OCI-LY7 (cell line): ENCODE results near the gene DTHD1. TPM values are rescaled to one million over a fixed set of nuclear protein-coding genes. Genes with fewer than 3 reads are reported as not detected.

Source experiments
- BruUV-seq: library from RNA; stranded (reverse); fragments of 400-500 nt; replicated peaks from 2 replicates; lab custom pipeline; 2021; lab: Mats Ljungman, UMichigan
- CTCF ChIA-PET: fragments of 300-600 bp; sonication (Branson Sonifier 250); formaldehyde crosslinking; loops from one replicate; lab custom pipeline; 2022; ENCODE audit warnings: antibody characterized with exemption; ENCODE audit not compliant: unreplicated experiment; lab: Charles Lee
- POLR2A ChIA-PET: fragments of 300-600 bp; sonication (Branson Sonifier 250); formaldehyde crosslinking; loops from one replicate; lab custom pipeline; 2022; ENCODE audit warnings: antibody characterized with exemption; lab: Charles Lee
- DNase-seq: peaks from one replicate; pipeline ENCODE4 v3.0.0-alpha.2; 2015; ENCODE audit warnings: low spot score
- H2AFZ ChIP-seq: fragments of 200-600 bp; sonication (generic), shearing (Covaris generic); 2 replicates; pipeline ENCODE4 v1.6.1; 2014; ENCODE audit warnings: mild to moderate bottlenecking, antibody characterized with exemption, low read length, moderate library complexity
- H3K27ac ChIP-seq: fragments of 200-600 bp; sonication (generic); 2 replicates; pipeline ENCODE4 v1.5.1; 2014; ENCODE audit warnings: mixed run types, low read depth, mild to moderate bottlenecking, moderate library complexity, low read length, inconsistent platforms; ENCODE audit not compliant: poor library complexity, severe bottlenecking
- H3K36me3 ChIP-seq: fragments of 200-600 bp; sonication (generic); 2 replicates; pipeline ENCODE4 v1.6.1; 2014; ENCODE audit warnings: mild to moderate bottlenecking, antibody characterized with exemption, low read length, moderate library complexity, mixed read lengths; ENCODE audit not compliant: insufficient read depth
- H3K4me1 ChIP-seq: fragments of 200-600 bp; sonication (generic); 2 replicates; pipeline ENCODE4 v1.5.1; 2014; ENCODE audit warnings: mild to moderate bottlenecking, low read length; ENCODE audit not compliant: insufficient read depth, poor library complexity, severe bottlenecking
- H3K4me2 ChIP-seq: fragments of 200-600 bp; sonication (generic); 2 replicates; pipeline ENCODE4 v1.6.1; 2014; ENCODE audit warnings: mild to moderate bottlenecking, low read length
- H3K4me3 ChIP-seq: fragments of 200-600 bp; sonication (generic); 2 replicates; pipeline ENCODE4 v1.5.1; 2014; ENCODE audit warnings: mild to moderate bottlenecking, low read depth, low read length; ENCODE audit not compliant: poor library complexity, severe bottlenecking
- H3K79me2 ChIP-seq: fragments of 200-600 bp; sonication (generic); 2 replicates; pipeline ENCODE4 v1.6.1; 2016; ENCODE audit warnings: low read depth, mild to moderate bottlenecking, low read length, moderate library complexity, mixed read lengths; ENCODE audit not compliant: insufficient read depth
- H3K9me2 ChIP-seq: fragments of 200-600 bp; sonication (generic); 2 replicates; pipeline ENCODE4 v1.6.1; 2016; ENCODE audit warnings: mild to moderate bottlenecking, low read length, mixed read lengths; ENCODE audit not compliant: insufficient read depth
- H3K9me3 ChIP-seq: fragments of 200-600 bp; sonication (generic); 2 replicates; pipeline ENCODE4 v1.6.1; 2014; ENCODE audit warnings: mild to moderate bottlenecking, mixed run types, low read length, mixed read lengths
- H4K20me1 ChIP-seq: fragments of 200-600 bp; sonication (generic); 2 replicates; pipeline ENCODE4 v1.6.1; 2014; ENCODE audit warnings: mild to moderate bottlenecking, antibody characterized with exemption, low read length, moderate library complexity, mixed read lengths; ENCODE audit not compliant: insufficient read depth
- CTCF ChIP-seq: fragments of 200-600 bp; sonication (generic); conservative IDR thresholded peaks from 2 replicates; pipeline ENCODE4 v1.5.1; 2014; ENCODE audit warnings: mild to moderate bottlenecking, antibody characterized with exemption, low read length, moderate library complexity, mixed read lengths
- EZH2phosphoT487 ChIP-seq: fragments of 200-600 bp; sonication (generic); IDR thresholded peaks from 2 replicates; pipeline ENCODE4 v1.6.1; 2018; ENCODE audit warnings: low read depth, borderline replicate concordance, mild to moderate bottlenecking, mixed run types, antibody characterized with exemption, low read length, moderate library complexity, mixed read lengths
- intact Hi-C: fragments of 100-400 bp; cut with micrococcal nuclease; formaldehyde crosslinking; loops from one replicate; pipeline ENCODE4 v1.10.0; 2022; ENCODE audit not compliant: unreplicated experiment
- total RNA-seq, 2 experiments: library from RNA; depleted of rRNA in 1 of 2; stranded (reverse); fragments of >200 nt in 1 of 2; shearing (Covaris generic) in 1 of 2; gene quantifications; 2 replicates each; pipeline ENCODE4 v1.2.3, GENCODE V29; 2014 to 2022

Gene DTHD1
- total RNA-seq, 2 experiments from 2014 or later = not detected

DNA sequence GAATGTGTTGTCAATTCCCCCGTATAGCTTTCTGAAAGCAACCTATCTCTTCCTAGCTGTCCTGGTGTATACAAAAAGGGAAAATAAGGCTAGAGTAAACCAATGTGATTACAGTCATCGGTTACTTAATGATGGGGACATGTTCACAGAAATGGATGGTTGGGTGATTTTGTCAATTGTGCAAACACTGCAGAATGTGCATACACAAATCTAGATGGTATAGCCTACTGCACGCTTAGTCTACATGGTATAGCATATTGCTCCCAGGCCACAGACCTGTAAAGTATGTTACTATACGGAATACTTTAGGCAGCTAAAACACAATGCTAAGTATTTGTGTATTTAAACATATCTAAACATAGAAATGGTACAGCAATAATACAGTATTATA is 5.1 kb downstream of the DTHD1 start:
- no peaks in the 10 kb centered on the region for H4K20me1 ChIP-seq
- no TSS peak for BruUV-seq
- ChIA-PET POLR2A (no interaction called here), CTCF (interaction anchor here (0.6 kb wide), 1 partner anchor 41 kb away, joined by 3 read pairs; no protein-coding TSS in a partner anchor)
- no peak overlapping the region for H3K27ac ChIP-seq
- TF ChIP-seq CTCF = no peak
- TF ChIP-seq EZH2phosphoT487 = no peak
- H2AFZ ChIP-seq = peak overlapping the region; percentile 56; the same call in 1 of the 2 replicates
- intact Hi-C loops = no loop called here
- no peaks in the 10 kb centered on the region for H3K9me3 ChIP-seq
- H3K4me3 ChIP-seq = no peak overlapping the region
- no peaks in the 10 kb centered on the region for H3K79me2 ChIP-seq
- H3K4me1 ChIP-seq = no peaks in the 10 kb centered on the region
- DNase-seq = no peak
- no peaks in the 10 kb centered on the region for H3K9me2 ChIP-seq
- H3K4me2 ChIP-seq = no peak overlapping the region
- no peaks in the 10 kb centered on the region for H3K36me3 ChIP-seq

DNA sequence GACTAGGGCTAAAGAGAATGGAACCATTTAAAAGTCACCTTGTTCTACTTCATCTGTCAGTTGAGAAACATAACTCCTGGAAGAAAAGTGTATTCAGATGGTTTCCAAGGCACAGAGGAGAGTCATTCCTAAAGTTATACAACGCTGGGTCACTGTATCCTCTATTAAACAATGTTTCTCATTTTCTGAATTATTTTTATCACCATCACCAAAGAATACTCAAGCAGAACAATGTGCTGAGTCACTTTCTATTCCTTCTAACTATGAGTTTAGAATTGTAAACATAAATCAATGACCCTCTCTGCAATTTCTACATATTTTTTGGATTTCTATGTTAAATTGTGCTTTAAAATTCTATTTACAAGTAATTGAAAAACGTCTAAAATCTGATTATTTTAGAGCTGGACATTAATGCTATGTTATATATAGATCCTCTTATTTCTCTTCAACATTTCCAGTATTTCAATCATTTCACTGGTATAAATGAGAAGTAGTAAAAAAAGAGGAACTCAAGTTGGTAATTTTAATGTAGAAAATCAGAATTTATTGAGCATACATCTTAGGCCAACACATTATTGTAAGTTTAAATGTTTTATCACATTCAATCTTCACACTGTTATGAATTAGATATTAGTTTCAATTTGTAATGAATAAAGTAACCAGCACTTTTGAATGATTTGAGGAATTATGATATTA is 7.5 kb downstream of the DTHD1 start:
- ChIA-PET POLR2A (no interaction called here), CTCF (no interaction called here)
- no peaks in the 10 kb centered on the region for H4K20me1 ChIP-seq
- H3K27ac ChIP-seq = no peak overlapping the region
- no peak for TF ChIP-seq EZH2phosphoT487
- TF ChIP-seq CTCF = no peak
- no TSS peak for BruUV-seq
- H3K9me2 ChIP-seq = no peaks in the 10 kb centered on the region
- H3K9me3 ChIP-seq = no peaks in the 10 kb centered on the region
- H3K4me2 ChIP-seq = no peak overlapping the region
- no peaks in the 10 kb centered on the region for H3K4me1 ChIP-seq
- H3K36me3 ChIP-seq = no peaks in the 10 kb centered on the region
- H3K4me3 ChIP-seq = no peak overlapping the region
- no peak for DNase-seq
- no peaks in the 10 kb centered on the region for H3K79me2 ChIP-seq
- intact Hi-C loops = no loop called here
- no peak overlapping the region for H2AFZ ChIP-seq

DNA sequence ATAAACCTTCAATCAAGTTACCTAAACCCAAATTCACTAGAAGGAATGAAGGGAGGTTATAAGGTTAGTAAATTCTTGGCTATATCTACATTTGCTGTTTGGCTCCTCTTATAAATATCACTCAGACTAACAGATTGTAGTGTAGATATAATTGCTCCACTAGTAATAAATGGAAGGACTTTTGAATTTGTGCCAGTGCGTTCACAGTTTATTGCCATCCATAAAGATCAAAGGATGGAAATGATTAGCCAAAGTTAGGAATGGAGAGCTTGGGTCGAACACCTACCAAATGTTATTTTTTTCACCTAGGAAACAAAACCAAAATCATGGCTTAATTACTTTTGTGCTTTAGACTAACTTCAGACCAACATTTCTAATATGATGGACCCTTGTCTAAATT is 9.2 kb downstream of the DTHD1 start:
- H3K9me3 ChIP-seq = no peaks in the 10 kb centered on the region
- no peak for TF ChIP-seq CTCF
- TF ChIP-seq EZH2phosphoT487 = no peak
- H3K4me3 ChIP-seq = no peak overlapping the region
- no peaks in the 10 kb centered on the region for H3K4me1 ChIP-seq
- H3K4me2 ChIP-seq = no peak overlapping the region
- H3K9me2 ChIP-seq = no peaks in the 10 kb centered on the region
- no peaks in the 10 kb centered on the region for H3K79me2 ChIP-seq
- DNase-seq = no peak
- H3K27ac ChIP-seq = no peak overlapping the region
- POLR2A ChIA-PET = no interaction called here
- H4K20me1 ChIP-seq = no peaks in the 10 kb centered on the region
- CTCF ChIA-PET = no interaction called here
- no peaks in the 10 kb centered on the region for H3K36me3 ChIP-seq
- no peak overlapping the region for H2AFZ ChIP-seq
- BruUV-seq = no TSS peak
- intact Hi-C loops = no loop called here
